Mesendoderm (in vitro differentiated cells): ENCODE measurements around the gene HMBS.
A peak's percentile ranks its signal among the peaks of the same experiment; 100 is the strongest.

ENCODE experiments used
- DNase-seq: peaks from one replicate; pipeline ENCODE4 v3.0.0; 2013
- H2AK5ac ChIP-seq: 2 replicates; pipeline ENCODE4 v1.6.1; 2013; ENCODE audit warnings: low read length, inconsistent platforms
- H2BK120ac ChIP-seq: 2 replicates; pipeline ENCODE4 v1.6.1; 2013; ENCODE audit warnings: low read depth, mild to moderate bottlenecking, low read length, moderate library complexity, mixed read lengths
- H2BK15ac ChIP-seq: replicated peaks from 2 replicates; pipeline ENCODE4 v1.6.1; 2013; ENCODE audit warnings: low read depth, mild to moderate bottlenecking, moderate library complexity
- H2BK5ac ChIP-seq: 2 replicates; pipeline ENCODE4 v1.6.1; 2013; ENCODE audit warnings: low read length, inconsistent platforms
- H3K18ac ChIP-seq: 2 replicates; pipeline ENCODE4 v1.6.1; 2013; ENCODE audit warnings: mild to moderate bottlenecking, low read length, mixed read lengths
- H3K23ac ChIP-seq: one replicate; pipeline ENCODE4 v1.6.1; 2013; ENCODE audit warnings: low read length
- H3K27ac ChIP-seq: 2 replicates; pipeline ENCODE4 v1.5.1; 2013; ENCODE audit warnings: low read depth, mild to moderate bottlenecking, inconsistent platforms, low read length, moderate library complexity
- H3K27me3 ChIP-seq: 2 replicates; pipeline ENCODE4 v1.6.1; 2013; ENCODE audit warnings: low read length, control low read depth, mild to moderate bottlenecking, inconsistent platforms; ENCODE audit not compliant: insufficient read depth, poor library complexity
- H3K36me3 ChIP-seq: 2 replicates; pipeline ENCODE4 v1.6.1; 2013; ENCODE audit warnings: low read length, inconsistent platforms; ENCODE audit not compliant: control insufficient read depth, insufficient read depth
- H3K4ac ChIP-seq: one replicate; pipeline ENCODE4 v1.6.1; 2013; ENCODE audit warnings: low read depth, mild to moderate bottlenecking, low read length, moderate library complexity
- H3K4me1 ChIP-seq: 2 replicates; pipeline ENCODE4 v1.6.1; 2013; ENCODE audit warnings: low read depth, low read length, inconsistent platforms; ENCODE audit not compliant: control insufficient read depth
- H3K4me2 ChIP-seq: 2 replicates; pipeline ENCODE4 v1.6.1; 2013; ENCODE audit warnings: low read length
- H3K4me3 ChIP-seq: 2 replicates; pipeline ENCODE4 v1.5.1; 2013; ENCODE audit warnings: mild to moderate bottlenecking, low read length
- H3K56ac ChIP-seq: one replicate; pipeline ENCODE4 v1.6.1; 2013; ENCODE audit warnings: low read length
- H3K79me1 ChIP-seq: 2 replicates; pipeline ENCODE4 v1.6.1; 2013; ENCODE audit warnings: low read length, inconsistent platforms
- H3K79me2 ChIP-seq: 2 replicates; pipeline ENCODE4 v1.6.1; 2013; ENCODE audit warnings: mild to moderate bottlenecking, low read length; ENCODE audit not compliant: control insufficient read depth, insufficient read depth
- H3K9ac ChIP-seq: 2 replicates; pipeline ENCODE4 v1.6.1; 2013; ENCODE audit warnings: low read length, inconsistent platforms
- H4K5ac ChIP-seq: one replicate; pipeline ENCODE4 v1.6.1; 2013; ENCODE audit warnings: low read length
- H4K8ac ChIP-seq: one replicate; pipeline ENCODE4 v1.6.1; 2013; ENCODE audit warnings: low read depth, mild to moderate bottlenecking, control low read depth, low read length, moderate library complexity
- WGBS: extraction: QIAGEN DNeasy Blood & Tissue Kit; methylation state at CpG from one replicate; pipeline ENCODE4 v1.1.7; 2013; ENCODE audit warnings: low lambda C conversion rate, missing lambda C conversion rate; ENCODE audit not compliant: insufficient coverage; ENCODE audit errors: extremely low coverage; 5-methylcytosine and 5-hydroxymethylcytosine counted together

The HMBS gene

GRCh38 chr11:119118946-119119345, 34.3 kb downstream of the HMBS start:
- peaks cover 14% of the 10 kb centered on the region for H3K79me2 ChIP-seq
- H4K8ac ChIP-seq: no peak overlapping the region
- H4K5ac ChIP-seq: no peak overlapping the region
- peaks cover 12% of the 10 kb centered on the region for H3K79me1 ChIP-seq
- H3K4ac ChIP-seq: no peak overlapping the region
- H3K18ac ChIP-seq: no peak overlapping the region
- H3K23ac ChIP-seq: no peak overlapping the region
- H3K9ac ChIP-seq: no peak overlapping the region
- H2BK15ac ChIP-seq: no peak overlapping the region
- WGBS: no CpG with 5 or more reads among the region's 1 CpG
- H3K4me1 ChIP-seq: peaks cover 7% of the 10 kb centered on the region
- H3K27ac ChIP-seq: no peak overlapping the region
- no peak overlapping the region for H3K56ac ChIP-seq
- H3K36me3 ChIP-seq: no peaks in the 10 kb centered on the region
- no peaks in the 10 kb centered on the region for H3K27me3 ChIP-seq
- no peak overlapping the region for H2BK5ac ChIP-seq
- H3K4me3 ChIP-seq: no peak overlapping the region
- H2AK5ac ChIP-seq: no peak overlapping the region
- H2BK120ac ChIP-seq: no peak overlapping the region
- no peak overlapping the region for H3K4me2 ChIP-seq
- no peak for DNase-seq

- H3K4me2 ChIP-seq: peak overlapping the region; percentile 29
- H2BK120ac ChIP-seq: no peak overlapping the region
- H3K18ac ChIP-seq: peak overlapping the region; percentile 4
- no peak overlapping the region for H3K4me3 ChIP-seq
- no peak overlapping the region for H2BK15ac ChIP-seq
- H2BK5ac ChIP-seq: no peak overlapping the region
- no peak for DNase-seq
- peaks cover 14% of the 10 kb centered on the region for H3K79me2 ChIP-seq
- no peak overlapping the region for H3K27ac ChIP-seq
- no peak overlapping the region for H3K4ac ChIP-seq
- peak overlapping the region; percentile 9 for H2AK5ac ChIP-seq
- H3K27me3 ChIP-seq: no peaks in the 10 kb centered on the region
- H4K8ac ChIP-seq: no peak overlapping the region
- no CpG with 5 or more reads among the region's 5 CpGs for WGBS
- H3K36me3 ChIP-seq: peaks cover 3% of the 10 kb centered on the region
- peaks cover 14% of the 10 kb centered on the region for H3K79me1 ChIP-seq
- peak overlapping the region; percentile 47 for H4K5ac ChIP-seq
- H3K9ac ChIP-seq: peak overlapping the region; percentile 60
- peaks cover 7% of the 10 kb centered on the region for H3K4me1 ChIP-seq
- peak overlapping the region; percentile 88 for H3K56ac ChIP-seq
- no peak overlapping the region for H3K23ac ChIP-seq
Measured at GRCh38 chr11:119120639-119121007, 35.9 kb downstream of the HMBS start.

GRCh38 chr11:119121008-119121810, 36.5 kb downstream of the HMBS start, which contains the start of gene HINFP:
Gene HINFP, plus strand, starts transcription at chr11:119121580. Its CDS starts 5,365 bp downstream, at chr11:119126945.
- H3K79me1 ChIP-seq: peaks cover 14% of the 10 kb centered on the region
- H2BK15ac ChIP-seq: no peak within 1 kb of the TSS
- peaks cover 3% of the 10 kb centered on the region for H3K36me3 ChIP-seq
- peak within 1 kb of the TSS; percentile 47 for H4K5ac ChIP-seq
- no peaks in the 10 kb centered on the region for H3K27me3 ChIP-seq
- peak within 1 kb of the TSS; percentile 9 for H2AK5ac ChIP-seq
- no peak within 1 kb of the TSS for H4K8ac ChIP-seq
- WGBS: no CpG with 5 or more reads among the region's 54 CpGs
- H3K4me3 ChIP-seq: peak within 1 kb of the TSS; percentile 97
- no peak within 1 kb of the TSS for H2BK5ac ChIP-seq
- peak within 1 kb of the TSS; percentile 97 for H3K9ac ChIP-seq
- peak within 1 kb of the TSS; percentile 83 for H3K23ac ChIP-seq
- peaks cover 7% of the 10 kb centered on the region for H3K4me1 ChIP-seq
- DNase-seq: peak; percentile 100
- H3K79me2 ChIP-seq: peaks cover 14% of the 10 kb centered on the region
- H3K18ac ChIP-seq: peak within 1 kb of the TSS; percentile 4
- peak within 1 kb of the TSS; percentile 98 for H3K56ac ChIP-seq
- H3K4me2 ChIP-seq: peak within 1 kb of the TSS; percentile 80
- peak within 1 kb of the TSS; percentile 9 for H3K27ac ChIP-seq
- H2BK120ac ChIP-seq: no peak within 1 kb of the TSS
- no peak within 1 kb of the TSS for H3K4ac ChIP-seq

- Histone ChIP-seq H3K18ac (no peak overlapping the region), H2BK120ac (no peak overlapping the region), H4K5ac (no peak overlapping the region), H3K36me3 (peaks cover 3% of the 10 kb centered on the region), H3K27me3 (no peaks in the 10 kb centered on the region), H4K8ac (no peak overlapping the region), H2AK5ac (no peak overlapping the region), H3K79me1 (peaks cover 14% of the 10 kb centered on the region), H3K4me1 (peaks cover 7% of the 10 kb centered on the region), H3K56ac (peak overlapping the region; percentile 98), H3K23ac (peak overlapping the region; percentile 83), H2BK15ac (no peak overlapping the region), H2BK5ac (no peak overlapping the region), H3K4ac (no peak overlapping the region), H3K4me3 (peak overlapping the region; percentile 97), H3K9ac (peak overlapping the region; percentile 97), H3K27ac (peak overlapping the region; percentile 9), H3K4me2 (peak overlapping the region; percentile 80), H3K79me2 (peaks cover 14% of the 10 kb centered on the region)
- WGBS: no CpG with 5 or more reads among the region's 20 CpGs
- no peak for DNase-seq
Measured at GRCh38 chr11:119121811-119122124, 37.1 kb downstream of the HMBS start.

GRCh38 chr11:119125821-119126220, 41.1 kb downstream of the HMBS start:
- Histone ChIP-seq H2AK5ac (no peak overlapping the region), H2BK5ac (no peak overlapping the region), H3K4me2 (no peak overlapping the region), H3K23ac (no peak overlapping the region), H3K36me3 (peaks cover 4% of the 10 kb centered on the region), H3K18ac (no peak overlapping the region), H3K79me2 (peaks cover 14% of the 10 kb centered on the region), H4K5ac (no peak overlapping the region), H4K8ac (no peak overlapping the region), H3K4ac (no peak overlapping the region), H3K27me3 (no peaks in the 10 kb centered on the region), H3K9ac (no peak overlapping the region), H2BK15ac (no peak overlapping the region), H2BK120ac (no peak overlapping the region), H3K56ac (no peak overlapping the region), H3K4me3 (no peak overlapping the region), H3K79me1 (peaks cover 14% of the 10 kb centered on the region), H3K4me1 (peaks cover 5% of the 10 kb centered on the region), H3K27ac (no peak overlapping the region)
- DNase-seq: no peak
- WGBS: no CpG with 5 or more reads among the region's 6 CpGs
